Calu3 (cell line): ENCODE measurements around the gene PAXIP1. TPM values are rescaled to one million over a fixed set of nuclear protein-coding genes. Genes with fewer than 3 reads are reported as not detected.

ENCODE experiments used
- BruUV-seq: library from RNA; stranded (reverse); fragments of 400-500 nt; replicated peaks from 2 replicates; lab custom pipeline; 2021; lab: Mats Ljungman, UMichigan
- CTCF ChIA-PET: fragments of 300-600 bp; sonication (Branson Sonifier 250); formaldehyde crosslinking; loops from one replicate; lab custom pipeline; 2022; ENCODE audit warnings: antibody characterized with exemption; lab: Charles Lee
- DNase-seq: peaks from one replicate; pipeline ENCODE4 v3.0.0; 2022
- H3K27ac Mint-ChIP-seq: one replicate; pipeline ENCODE4 v1.8.0; 2022; ENCODE audit warnings: mixed read lengths; ENCODE audit not compliant: unreplicated experiment
- H3K27me3 Mint-ChIP-seq: one replicate; pipeline ENCODE4 v1.8.0; 2022; ENCODE audit warnings: mixed read lengths; ENCODE audit not compliant: unreplicated experiment
- H3K36me3 Mint-ChIP-seq: one replicate; pipeline ENCODE4 v1.8.0; 2022; ENCODE audit warnings: mild to moderate bottlenecking, moderate library complexity, mixed read lengths; ENCODE audit not compliant: insufficient read depth, unreplicated experiment
- H3K4me1 Mint-ChIP-seq: one replicate; pipeline ENCODE4 v1.8.0; 2022; ENCODE audit warnings: mild to moderate bottlenecking, low read depth, mixed read lengths; ENCODE audit not compliant: unreplicated experiment
- H3K4me3 Mint-ChIP-seq: one replicate; pipeline ENCODE4 v1.8.0; 2022; ENCODE audit warnings: mild to moderate bottlenecking, low read depth, moderate library complexity, mixed read lengths; ENCODE audit not compliant: unreplicated experiment
- H3K9me3 Mint-ChIP-seq: one replicate; pipeline ENCODE4 v1.8.0; 2022; ENCODE audit warnings: low read depth, mixed read lengths; ENCODE audit not compliant: unreplicated experiment
- CTCF ChIP-seq: fragments of 200-600 bp; IDR thresholded peaks from one replicate; pipeline ENCODE4 v1.8.0; 2022; ENCODE audit warnings: antibody characterized with exemption; ENCODE audit not compliant: unreplicated experiment
- intact Hi-C: fragments of 100-400 bp; cut with micrococcal nuclease; formaldehyde crosslinking; loops from one replicate; pipeline ENCODE4 v1.10.0; 2022; ENCODE audit not compliant: unreplicated experiment
- total RNA-seq: library from RNA; stranded (reverse); gene quantifications from 2 replicates; pipeline ENCODE4 v1.2.3, GENCODE V29; 2022

The PAXIP1 gene
- total RNA-seq, 1 experiment from 2014 or later = 23.1 TPM

- DNase-seq = no peak
- Mint-ChIP-seq H3K4me1 (peaks cover 5% of the 10 kb centered on the region), H3K36me3 (peaks cover 10% of the 10 kb centered on the region), H3K27ac (no peak overlapping the region), H3K4me3 (no peak overlapping the region), H3K9me3 (no peaks in the 10 kb centered on the region), H3K27me3 (no peaks in the 10 kb centered on the region)
- intact Hi-C loops = no loop called here
- no TSS peak for BruUV-seq
- CTCF ChIA-PET = no interaction called here
- no peak for TF ChIP-seq CTCF
Measured at GRCh38 chr7:154956427-154956826, 46.5 kb downstream of the PAXIP1 start.

DNA sequence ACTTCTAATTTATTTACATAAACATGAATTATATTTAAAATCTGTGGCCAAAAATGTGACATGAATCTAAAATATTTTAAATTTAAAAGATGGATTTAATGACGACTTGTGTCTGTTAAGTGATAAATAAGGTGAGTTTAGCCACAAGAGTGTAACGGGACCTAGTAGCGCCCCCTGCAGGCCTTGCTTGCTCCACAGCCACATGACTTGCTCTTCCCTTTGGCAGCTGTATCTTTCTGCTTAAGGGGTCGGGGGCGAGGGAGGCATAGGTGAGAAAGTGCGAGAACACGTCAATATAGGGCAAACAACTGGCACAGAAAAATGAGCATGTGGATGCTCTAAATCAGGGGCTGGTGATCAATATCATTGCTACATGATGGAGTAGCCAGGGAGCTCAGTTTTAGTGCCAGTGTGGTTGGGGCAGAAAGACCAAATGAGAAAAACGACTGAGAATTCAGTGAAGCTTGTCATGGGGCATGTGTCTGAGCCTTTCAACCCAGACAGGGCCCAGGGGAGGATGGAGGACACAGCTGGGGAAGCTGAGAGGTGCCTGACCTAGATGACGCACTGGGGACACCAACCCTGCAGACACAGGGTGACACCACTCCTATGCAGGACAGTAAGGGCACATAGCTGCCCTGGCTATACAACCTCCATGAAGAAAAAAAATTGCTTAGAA lies 49.8 kb downstream of the PAXIP1 start:
- peak; percentile 55 for DNase-seq
- intact Hi-C loops = loop anchor here (2.0 kb wide), 1 partner anchor 24 kb away; no protein-coding TSS in a partner anchor
- peaks cover 15% of the 10 kb centered on the region for H3K36me3 Mint-ChIP-seq
- H3K27ac Mint-ChIP-seq = no peak overlapping the region
- no peaks in the 10 kb centered on the region for H3K27me3 Mint-ChIP-seq
- no peaks in the 10 kb centered on the region for H3K4me1 Mint-ChIP-seq
- BruUV-seq = no TSS peak
- H3K4me3 Mint-ChIP-seq = no peak overlapping the region
- TF ChIP-seq CTCF = peak; percentile 55
- CTCF ChIA-PET = interaction anchor here (0.6 to 1.0 kb wide), 2 partner anchors 12 to 26 kb away, joined by 3 to 5 read pairs; no protein-coding TSS in a partner anchor
- H3K9me3 Mint-ChIP-seq = no peaks in the 10 kb centered on the region

DNA sequence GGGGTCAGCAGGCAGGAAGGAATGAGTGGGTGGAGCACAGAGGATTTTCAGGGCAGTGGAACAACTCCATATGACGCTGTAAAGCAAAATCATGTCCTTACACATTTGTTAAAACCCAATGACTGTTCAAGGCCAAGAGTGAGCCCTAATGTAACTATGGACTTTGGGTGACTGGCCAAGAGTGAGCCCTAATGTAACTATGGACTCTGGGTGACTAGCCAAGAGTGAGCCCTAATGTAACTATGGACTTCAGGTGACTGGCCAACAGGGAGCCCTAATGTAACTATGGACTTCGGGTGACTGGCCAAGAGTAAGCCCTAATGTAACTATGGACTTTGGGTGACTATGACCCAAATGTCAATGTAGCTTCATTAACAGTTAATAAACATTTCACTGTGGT lies 52.0 kb downstream of the PAXIP1 start:
- H3K9me3 Mint-ChIP-seq = no peaks in the 10 kb centered on the region
- DNase-seq = no peak
- no peaks in the 10 kb centered on the region for H3K27me3 Mint-ChIP-seq
- no peaks in the 10 kb centered on the region for H3K4me1 Mint-ChIP-seq
- no peak for TF ChIP-seq CTCF
- H3K4me3 Mint-ChIP-seq = no peak overlapping the region
- peaks cover 10% of the 10 kb centered on the region for H3K36me3 Mint-ChIP-seq
- CTCF ChIA-PET = no interaction called here
- no TSS peak for BruUV-seq
- intact Hi-C loops = no loop called here
- H3K27ac Mint-ChIP-seq = no peak overlapping the region

- intact Hi-C loops = no loop called here
- H3K27me3 Mint-ChIP-seq = no peaks in the 10 kb centered on the region
- no peaks in the 10 kb centered on the region for H3K9me3 Mint-ChIP-seq
- H3K4me3 Mint-ChIP-seq = no peak overlapping the region
- H3K4me1 Mint-ChIP-seq = no peaks in the 10 kb centered on the region
- no peak overlapping the region for H3K27ac Mint-ChIP-seq
- no TSS peak for BruUV-seq
- CTCF ChIA-PET = no interaction called here
- H3K36me3 Mint-ChIP-seq = peaks cover 15% of the 10 kb centered on the region
- no peak for TF ChIP-seq CTCF
- DNase-seq = no peak
Measured at GRCh38 chr7:154947604-154948003, 55.3 kb downstream of the PAXIP1 start.
